IPS DF 19.7 (cell line): ENCODE measurements around the gene IL15RA.
"Not testable (repeated sequence)": the region's sequence is repeated elsewhere in the genome, so short reads cannot be mapped to it uniquely, and the experiment has no call there.

Experiments used
- DNase-seq: peaks from one replicate; pipeline ENCODE4 v3.0.0-alpha.2; 2013; ENCODE audit warnings: low read depth, low spot score

IL15RA gene

GRCh38 chr10:6006546-6006945 lies 29.2 kb upstream of the IL15RA start:
- no peak for DNase-seq

DNA sequence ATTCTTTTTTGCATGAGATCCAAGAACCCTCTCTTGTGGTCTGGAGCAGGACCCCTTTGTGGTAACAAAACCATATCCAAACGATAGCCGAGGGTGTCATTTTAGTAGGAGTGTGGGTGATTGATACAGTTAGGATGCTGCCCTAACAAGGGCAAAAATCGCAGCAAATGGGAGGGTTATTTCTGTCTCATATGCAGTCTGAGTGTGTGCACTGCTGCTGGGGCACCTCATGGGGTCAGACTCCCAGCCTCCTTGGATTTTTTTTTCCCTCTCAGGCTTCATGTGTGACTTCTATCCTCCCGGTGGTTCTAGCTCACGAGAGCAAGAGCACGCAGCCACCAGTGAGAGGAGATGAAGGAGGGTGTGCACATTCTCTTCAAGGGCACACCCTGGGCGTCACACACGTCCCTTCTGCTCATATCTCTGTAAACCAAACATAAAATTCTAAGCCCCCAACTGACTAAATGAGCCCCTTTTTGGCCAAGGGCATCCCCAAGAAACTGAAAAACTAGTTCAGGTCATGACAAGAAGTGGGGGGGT lies 28.6 kb upstream of the IL15RA start:
- DNase-seq: no peak

DNA sequence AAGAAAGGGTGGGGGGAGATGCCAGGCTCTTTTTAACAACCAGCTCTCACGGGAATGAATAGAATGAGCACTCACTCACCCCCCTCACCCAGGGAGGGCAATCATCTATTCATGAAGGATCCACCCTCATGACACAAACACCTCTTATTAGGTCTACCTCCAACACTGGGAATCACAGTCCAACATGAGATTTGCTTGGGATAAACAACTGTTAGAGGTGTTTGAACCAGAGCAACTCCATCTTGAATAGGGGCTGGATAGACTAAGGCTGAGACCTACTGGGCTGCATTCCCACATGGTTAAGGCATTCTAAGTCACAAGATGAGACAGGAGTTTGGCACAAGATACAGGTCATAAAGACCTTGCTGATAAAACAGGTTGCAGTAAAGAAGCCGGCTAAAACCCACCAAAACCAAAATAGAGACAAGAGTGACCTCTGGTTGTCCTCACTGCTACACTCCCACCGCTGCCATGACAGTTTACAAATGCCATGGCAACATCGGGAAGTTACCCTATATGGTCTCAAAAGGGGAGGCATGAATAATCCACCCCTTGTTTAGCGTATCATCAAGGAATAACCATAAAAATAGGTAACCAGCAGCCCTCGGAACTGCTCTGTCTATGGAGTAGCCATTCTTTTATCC lies 27.9 kb upstream of the IL15RA start:
- not testable (repeated sequence) for DNase-seq

DNA sequence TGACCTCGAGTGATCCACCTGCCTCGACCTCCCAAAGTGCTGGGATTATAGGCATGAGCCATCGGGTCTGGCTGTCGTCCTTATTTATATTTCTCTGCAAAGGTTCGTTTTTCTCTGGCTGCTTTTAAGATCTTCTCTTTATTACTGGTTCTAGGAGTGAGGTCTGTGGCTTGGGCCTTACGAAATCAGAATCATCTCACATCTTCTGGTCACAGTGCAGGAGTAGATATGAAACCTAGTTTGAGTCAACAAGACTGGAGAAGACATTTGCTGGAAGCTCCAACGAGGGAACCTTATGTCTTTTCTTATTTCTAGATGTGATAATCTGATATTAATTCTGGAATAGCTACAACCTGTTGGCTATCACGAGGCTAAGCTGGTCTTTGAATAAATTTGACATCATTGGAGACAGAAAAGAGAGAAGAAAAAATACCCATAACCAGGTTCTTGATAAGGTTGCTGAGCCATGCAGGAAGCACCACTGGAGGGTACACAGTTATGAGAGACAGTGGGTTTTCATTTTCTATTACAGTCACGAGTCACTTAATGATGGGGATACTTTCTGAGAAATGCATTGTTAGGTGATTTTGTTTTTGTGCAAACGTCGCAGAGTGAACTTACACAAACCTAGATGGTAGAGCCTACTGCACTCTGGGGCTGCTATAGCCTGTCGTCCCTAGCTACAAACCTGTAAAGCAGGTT lies 25.6 kb upstream of the IL15RA start:
- DNase-seq: no peak

DNA sequence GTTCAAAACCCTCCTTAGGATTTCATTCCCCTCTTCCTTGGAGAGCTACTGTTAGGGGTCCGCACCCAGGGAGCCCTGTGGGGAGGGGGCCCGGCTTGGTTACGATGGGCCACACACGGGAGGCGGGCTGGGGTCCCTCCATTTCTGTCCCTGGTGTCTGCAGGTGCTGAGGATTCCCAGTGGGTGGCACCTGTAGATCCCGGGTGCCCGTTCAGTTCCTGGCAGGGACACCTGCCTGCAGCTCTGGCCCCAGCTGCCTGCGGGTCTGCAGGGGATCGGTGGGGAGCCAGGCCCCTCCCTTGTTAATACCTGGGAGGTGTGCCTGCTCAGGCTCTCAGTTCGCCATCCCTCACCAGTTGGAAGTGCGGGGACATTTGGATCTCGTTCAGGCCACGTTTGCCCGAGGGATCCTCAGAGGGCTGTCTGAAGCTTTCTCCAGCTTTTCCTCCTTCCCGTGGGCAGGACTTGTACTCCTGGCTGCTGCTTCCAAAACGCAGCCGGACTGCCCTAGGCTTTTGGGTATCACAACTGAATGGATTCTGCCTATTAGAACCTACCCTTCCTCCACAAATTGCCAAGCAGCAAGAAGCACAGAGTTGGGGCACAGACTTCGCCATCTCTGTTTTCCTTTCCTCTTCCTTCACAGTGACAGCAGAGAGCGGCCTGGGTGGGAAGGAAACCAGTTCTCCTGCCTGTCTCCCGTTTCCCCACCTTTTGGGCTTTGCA lies 22.3 kb upstream of the IL15RA start:
- no peak for DNase-seq

GRCh38 chr10:5996696-5997095 lies 19.4 kb upstream of the IL15RA start:
- DNase-seq: no peak

DNA sequence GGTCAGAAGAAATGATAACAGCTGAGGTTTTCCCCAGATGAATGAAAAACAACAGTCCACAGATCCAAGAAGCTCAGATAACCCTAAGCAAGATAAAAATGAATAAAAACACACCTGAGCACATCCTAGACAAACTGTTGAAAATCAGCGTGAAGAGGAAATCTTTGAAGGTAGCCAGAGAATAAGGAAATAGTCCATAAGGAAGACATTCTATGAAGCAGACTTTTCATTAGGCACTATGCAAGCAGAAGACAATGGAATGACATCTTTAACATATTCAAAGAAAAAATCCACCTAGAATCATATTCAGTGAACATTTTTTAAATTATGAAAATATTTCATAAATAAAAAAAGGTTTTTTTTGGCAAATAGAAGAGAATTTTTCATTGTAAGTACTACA lies 15.1 kb upstream of the IL15RA start:
- no peak for DNase-seq

- no peak for DNase-seq
Observed at GRCh38 chr10:5991708-5992107, 14.4 kb upstream of the IL15RA start.

GRCh38 chr10:5989756-5990155 lies 12.4 kb upstream of the IL15RA start:
- no peak for DNase-seq

DNA sequence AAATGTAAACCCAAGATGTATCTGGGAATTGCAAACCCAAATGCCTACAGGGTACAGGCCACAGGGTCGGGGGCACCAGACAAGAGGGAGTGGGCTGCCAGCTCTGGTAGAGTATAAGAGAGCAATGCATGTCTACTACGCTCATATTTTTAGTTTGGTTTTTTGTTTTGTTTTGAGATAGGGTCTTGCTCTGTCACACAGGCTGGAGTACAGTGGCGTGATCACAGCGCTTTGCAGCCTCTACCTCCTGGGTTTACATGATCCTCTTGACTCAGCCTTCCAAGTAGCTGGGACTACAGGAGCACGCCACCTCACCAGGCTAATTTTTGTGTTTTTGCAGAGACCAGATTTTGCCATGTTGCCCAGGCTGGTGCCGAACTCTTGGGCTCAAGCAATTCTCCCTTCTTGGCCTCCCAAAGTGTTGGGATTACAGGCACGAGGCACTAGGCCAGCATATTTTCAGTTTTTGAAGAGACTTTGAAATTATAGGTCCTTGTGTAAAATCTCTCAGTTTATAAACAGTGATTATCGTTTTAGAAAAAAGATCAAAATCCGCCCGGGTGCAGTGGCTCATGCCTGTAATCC lies 11.1 kb upstream of the IL15RA start:
- no peak for DNase-seq

DNA sequence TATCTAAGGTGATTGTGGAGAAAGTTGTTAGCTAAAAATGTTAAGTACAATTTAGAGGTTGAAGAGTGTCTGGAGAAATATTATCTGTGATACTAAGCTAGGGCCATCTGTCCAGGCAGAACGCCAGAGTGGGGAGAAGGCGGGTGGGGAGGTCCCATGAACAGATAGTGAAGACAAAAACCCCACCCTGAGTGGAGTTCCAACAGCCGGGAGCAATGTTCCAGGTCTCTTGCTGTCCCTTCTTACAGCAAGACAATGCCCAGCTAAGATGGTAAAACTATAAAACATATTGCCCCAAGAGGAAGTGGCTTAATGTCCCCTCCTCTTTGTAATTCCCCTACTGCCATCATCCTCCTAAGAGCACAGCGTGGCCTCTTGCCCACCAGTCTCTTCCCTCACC lies 10.4 kb upstream of the IL15RA start:
- DNase-seq: no peak

DNA sequence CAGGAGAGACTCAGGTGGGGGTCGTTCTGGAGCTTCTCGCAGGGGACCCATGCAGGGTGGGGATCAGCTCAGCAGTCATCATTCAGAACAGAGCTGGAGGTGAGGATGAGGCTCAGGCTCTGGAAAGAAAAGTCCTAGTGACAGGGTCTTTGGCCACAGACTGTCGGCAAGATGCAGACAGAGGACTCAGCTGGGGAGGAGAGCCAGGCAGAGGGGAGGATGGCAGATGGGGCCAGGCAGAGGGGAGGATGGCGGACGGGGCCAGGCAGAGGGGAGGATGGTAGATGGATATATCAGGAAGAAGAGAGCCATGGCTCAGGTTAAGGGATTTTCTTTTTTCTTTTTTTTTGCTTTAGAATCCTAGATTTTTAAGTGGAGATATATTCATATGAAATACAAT lies 7.7 kb upstream of the IL15RA start:
- DNase-seq: no peak

- DNase-seq: no peak
Observed at GRCh38 chr10:5983774-5984173, 6.4 kb upstream of the IL15RA start.

DNA sequence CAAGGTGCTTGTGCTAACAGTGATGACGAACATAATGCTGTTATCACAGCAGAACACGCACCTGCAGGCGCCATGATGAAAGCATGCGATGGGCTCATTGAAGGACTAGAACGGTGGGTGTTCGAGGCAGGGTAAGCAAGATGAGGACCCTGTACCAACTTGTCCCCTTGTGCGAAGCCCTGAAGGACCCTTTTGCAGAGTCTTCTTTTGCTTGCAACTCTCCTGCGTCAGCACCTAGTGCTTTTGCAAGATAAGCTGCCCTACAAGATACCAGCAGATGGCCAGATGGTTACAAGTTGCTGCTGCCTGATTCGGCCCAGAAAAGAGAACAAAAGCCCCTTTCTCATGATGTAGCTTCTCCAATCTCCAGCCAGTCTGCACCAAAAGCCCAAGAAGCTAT lies 4.2 kb upstream of the IL15RA start:
- no peak for DNase-seq

DNA sequence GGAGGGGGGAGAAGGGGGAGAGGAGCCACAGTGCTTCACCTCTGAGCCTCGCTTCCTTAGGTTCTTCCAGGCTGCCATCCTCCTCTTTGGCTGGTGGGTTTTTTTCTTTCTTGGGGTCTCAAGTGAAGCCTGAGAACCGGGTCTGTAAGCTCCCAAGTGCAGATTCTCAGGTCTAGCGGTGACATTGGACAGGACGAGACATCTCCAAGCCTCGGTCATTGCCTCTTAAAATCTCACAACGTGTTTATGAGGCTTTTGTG lies 817 bp upstream of the IL15RA start:
- no peak for DNase-seq

DNA sequence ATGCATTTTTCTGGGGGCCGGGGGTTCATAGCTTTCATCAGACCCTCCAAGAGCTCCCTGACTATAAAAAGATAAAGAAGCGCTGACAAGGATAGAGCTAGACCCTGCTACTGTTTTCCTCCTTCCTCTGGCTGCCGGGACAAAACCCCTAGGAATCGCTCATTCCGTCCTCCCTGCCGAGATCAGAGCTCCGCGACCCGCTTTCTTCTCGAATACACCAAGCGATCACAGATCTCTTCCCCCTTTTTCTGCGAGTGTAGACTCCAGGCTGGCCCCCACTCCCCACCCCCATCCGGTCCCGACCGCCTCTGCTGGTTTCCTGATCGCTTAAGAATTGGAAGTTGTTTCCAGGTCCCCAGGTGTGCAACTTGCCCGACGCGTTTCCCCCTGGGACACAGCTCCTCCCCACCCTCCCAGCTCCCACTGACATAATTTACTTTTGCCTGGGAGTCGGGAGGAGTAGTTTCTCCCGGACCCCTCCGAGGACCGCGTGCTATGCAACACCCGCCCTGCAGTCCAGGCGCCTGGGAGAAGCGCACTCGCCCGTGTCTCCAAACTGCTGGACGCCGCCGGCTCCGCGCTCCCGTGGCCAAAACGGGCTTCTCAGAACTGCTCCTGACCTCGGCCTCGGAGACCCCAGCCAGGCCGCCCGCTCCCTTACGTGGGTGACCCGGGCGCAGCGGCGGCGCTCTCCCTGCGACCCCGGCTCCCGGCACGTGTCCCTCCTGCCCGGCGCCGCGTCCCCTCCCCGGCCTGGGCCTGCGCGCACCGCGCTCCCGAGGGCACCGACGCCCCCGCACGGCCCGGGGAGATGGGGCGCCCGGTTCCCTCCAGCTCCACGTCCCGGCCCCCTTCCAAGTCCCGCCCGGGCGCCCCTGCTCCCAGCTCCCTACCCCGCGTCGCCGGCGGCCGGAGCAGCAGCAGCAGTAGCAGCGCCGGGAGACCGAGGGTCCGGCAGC lies 552 bp downstream of the IL15RA start:
- DNase-seq: no peak

DNA sequence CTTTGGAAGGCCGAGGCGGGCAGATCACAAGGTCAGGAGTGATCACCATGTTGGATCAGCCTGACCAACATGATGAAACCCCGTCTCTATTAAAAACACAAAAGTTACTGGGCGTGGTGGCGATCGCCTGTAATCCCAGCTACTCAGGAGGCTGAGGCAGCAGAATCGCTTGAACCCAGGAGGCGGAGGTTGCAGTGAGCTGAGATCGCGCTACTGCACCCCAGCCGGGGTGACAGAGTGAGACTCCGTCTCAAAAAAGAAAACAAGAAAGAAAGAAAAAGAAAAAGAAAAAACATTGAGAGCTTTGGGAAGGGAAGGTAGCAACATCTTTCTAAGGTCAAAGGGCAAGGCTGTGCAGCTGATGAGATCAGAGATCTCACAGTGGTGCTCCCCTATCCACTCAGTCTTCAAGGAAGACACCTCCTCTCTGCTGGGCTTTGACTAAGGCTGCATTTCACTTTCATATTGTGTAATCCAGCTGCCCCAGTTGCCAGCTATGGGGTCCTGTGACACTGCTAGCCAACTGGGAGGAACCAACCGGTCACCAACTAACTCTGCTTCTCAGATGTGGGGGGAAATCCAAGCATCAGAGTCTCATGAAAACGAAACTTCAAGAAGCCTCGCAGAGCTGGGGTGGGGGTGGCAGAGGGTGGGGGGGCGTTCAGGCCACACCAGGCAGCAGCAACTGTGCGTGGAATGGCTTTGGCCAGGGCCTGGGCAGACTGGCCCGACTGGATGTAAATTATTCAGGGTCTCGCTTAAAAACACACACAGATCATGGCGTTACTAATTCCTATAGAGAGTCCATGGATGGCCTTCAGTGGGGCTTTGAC lies 1.5 kb downstream of the IL15RA start:
- no peak for DNase-seq

- DNase-seq: no peak
Observed at GRCh38 chr10:5973069-5973468, 4.3 kb downstream of the IL15RA start.

DNA sequence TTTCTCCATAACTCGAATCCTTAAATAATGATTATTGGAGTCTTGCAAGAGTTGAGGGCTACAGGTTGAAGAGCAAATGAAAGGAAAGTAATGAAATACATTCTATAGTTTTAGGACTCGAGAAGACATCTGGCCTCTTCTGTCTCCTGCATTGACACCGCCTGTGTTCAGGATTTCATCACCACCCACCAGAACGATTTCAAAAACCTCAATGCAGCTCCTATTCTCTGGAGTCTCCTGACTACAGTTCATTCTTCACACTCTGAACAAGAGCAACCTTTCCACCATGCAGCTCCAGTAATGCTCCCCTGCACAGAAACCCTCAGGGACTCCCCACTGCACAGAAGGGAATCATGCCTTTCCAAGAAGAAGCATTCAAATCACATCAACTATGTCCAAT lies 5.5 kb downstream of the IL15RA start:
- DNase-seq: no peak

- DNase-seq: no peak
Observed at GRCh38 chr10:5971315-5971832, 6.0 kb downstream of the IL15RA start.
